ENCODE data around the gene ECE1. TPM values are rescaled to one million over a fixed set of nuclear protein-coding genes. Genes with fewer than 3 reads are reported as not detected.
A peak's percentile ranks its signal among the peaks of the same experiment; 100 is the strongest.
"Not testable (repeated sequence)": the region's sequence is repeated elsewhere in the genome, so short reads cannot be mapped to it uniquely, and the experiment has no call there.

Gene ECE1
- total RNA-seq, 1 donor from 2014 or later: 15.2 TPM

DNA sequence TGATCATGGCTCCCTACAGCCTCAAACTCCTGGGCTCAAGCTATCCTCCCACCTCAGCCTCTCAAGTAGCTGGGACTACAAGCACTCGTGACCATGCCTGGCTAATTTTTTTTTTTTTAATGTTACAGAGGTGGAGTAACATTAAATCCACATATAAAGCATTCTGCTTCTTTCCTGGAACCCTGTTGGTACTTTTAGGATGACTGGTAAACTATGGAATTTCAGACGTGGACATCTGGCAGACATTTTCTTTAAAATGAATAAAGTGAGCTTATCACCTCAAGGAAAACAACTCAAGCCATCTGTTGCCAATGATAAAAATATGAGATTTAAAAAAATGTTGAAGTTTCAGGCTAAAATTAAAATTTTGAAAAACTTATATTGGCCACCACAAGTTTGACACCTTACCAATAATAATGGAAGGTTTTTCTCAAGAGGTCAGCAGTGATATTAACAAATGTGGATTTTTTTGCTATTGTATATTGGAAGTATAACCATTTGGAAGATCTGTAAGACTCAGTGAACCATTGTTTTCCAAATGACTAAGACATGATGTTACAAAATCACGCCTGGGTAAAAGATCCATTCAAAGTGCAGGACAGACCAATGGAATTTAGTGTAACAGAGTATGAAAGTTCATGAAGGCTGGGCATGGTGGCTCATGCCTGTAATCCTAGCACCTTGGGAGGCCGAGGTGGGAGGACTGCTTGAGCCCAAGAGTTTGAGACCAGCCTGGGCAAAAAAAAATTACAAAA, 60.8 kb downstream of the ECE1 start:
- Mint-ChIP-seq H3K9me3 (no peaks in the 10 kb centered on the region), H3K36me3 (peaks cover 9% of the 10 kb centered on the region), H3K4me3 (no peak overlapping the region), H3K27ac (no peak overlapping the region), H3K4me1 (peaks cover 2% of the 10 kb centered on the region), H3K27me3 (ENCODE audit: insufficient read depth, low read depth) (no peaks in the 10 kb centered on the region)
- H3K79me2 ChIP-seq (ENCODE audit: low read depth): no peaks in the 10 kb centered on the region
- H4K20me1 ChIP-seq (ENCODE audit: low read depth): no peaks in the 10 kb centered on the region
- no peak for DNase-seq (ENCODE audit: low spot score)
- H3K27me3 ChIP-seq: no peaks in the 10 kb centered on the region
- no peak overlapping the region for H3K27ac ChIP-seq
- no peak overlapping the region for H2AFZ ChIP-seq (replicated peaks)
- TF ChIP-seq, protein P1, sequence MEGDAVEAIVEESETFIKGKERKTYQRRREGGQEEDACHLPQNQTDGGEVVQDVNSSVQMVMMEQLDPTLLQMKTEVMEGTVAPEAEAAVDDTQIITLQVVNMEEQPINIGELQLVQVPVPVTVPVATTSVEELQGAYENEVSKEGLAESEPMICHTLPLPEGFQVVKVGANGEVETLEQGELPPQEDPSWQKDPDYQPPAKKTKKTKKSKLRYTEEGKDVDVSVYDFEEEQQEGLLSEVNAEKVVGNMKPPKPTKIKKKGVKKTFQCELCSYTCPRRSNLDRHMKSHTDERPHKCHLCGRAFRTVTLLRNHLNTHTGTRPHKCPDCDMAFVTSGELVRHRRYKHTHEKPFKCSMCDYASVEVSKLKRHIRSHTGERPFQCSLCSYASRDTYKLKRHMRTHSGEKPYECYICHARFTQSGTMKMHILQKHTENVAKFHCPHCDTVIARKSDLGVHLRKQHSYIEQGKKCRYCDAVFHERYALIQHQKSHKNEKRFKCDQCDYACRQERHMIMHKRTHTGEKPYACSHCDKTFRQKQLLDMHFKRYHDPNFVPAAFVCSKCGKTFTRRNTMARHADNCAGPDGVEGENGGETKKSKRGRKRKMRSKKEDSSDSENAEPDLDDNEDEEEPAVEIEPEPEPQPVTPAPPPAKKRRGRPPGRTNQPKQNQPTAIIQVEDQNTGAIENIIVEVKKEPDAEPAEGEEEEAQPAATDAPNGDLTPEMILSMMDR (IDR thresholded peaks at IDR 0.05): no peak
- TF ChIP-seq EZH2phosphoT487 (IDR thresholded peaks at IDR 0.05) (no peak), EZH2 (IDR thresholded peaks at IDR 0.05) (no peak)
- no peak overlapping the region for H3K4me3 ChIP-seq
- no peaks in the 10 kb centered on the region for H3F3A ChIP-seq (ENCODE audit: low read depth)
- H3K9ac ChIP-seq: no peak overlapping the region
- H3K4me1 ChIP-seq: no peaks in the 10 kb centered on the region
- no peaks in the 10 kb centered on the region for H3K9me3 ChIP-seq (ENCODE audit: low read depth)
- no peak overlapping the region for H3K4me2 ChIP-seq
- H3K36me3 ChIP-seq: no peaks in the 10 kb centered on the region

DNA sequence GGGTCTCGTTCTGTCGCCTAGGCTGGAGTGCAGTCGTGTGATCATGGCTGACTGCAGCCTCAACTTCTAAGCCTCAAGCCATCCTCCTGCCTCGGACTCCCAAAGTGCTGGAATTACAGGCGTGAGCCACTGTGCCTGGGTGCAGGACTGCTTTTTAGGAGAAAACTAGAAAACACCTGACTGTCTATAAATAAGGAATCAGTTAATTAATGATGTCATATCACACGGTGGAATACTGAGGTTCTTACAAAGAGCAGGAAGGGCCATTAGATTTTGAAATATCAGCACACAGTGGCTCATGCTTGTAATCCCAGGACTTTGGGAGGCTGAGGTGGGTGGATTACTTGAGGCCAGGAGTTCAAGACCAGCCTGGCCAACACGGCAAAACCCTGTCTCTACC, 62.0 kb downstream of the ECE1 start:
- not testable (repeated sequence) for H3K27me3 Mint-ChIP-seq (ENCODE audit: insufficient read depth, low read depth); H3K36me3 ChIP-seq; H4K20me1 ChIP-seq (ENCODE audit: low read depth); H3K9me3 Mint-ChIP-seq; H3K4me1 ChIP-seq; H3K36me3 Mint-ChIP-seq; H3K79me2 ChIP-seq (ENCODE audit: low read depth); H3K27ac ChIP-seq; H3K9ac ChIP-seq; DNase-seq (ENCODE audit: low spot score); H3K4me3 ChIP-seq; H3K4me2 ChIP-seq; H3F3A ChIP-seq (ENCODE audit: low read depth); H3K27ac Mint-ChIP-seq; H3K4me1 Mint-ChIP-seq; H2AFZ ChIP-seq (replicated peaks); H3K27me3 ChIP-seq; H3K9me3 ChIP-seq (ENCODE audit: low read depth); H3K4me3 Mint-ChIP-seq

DNA sequence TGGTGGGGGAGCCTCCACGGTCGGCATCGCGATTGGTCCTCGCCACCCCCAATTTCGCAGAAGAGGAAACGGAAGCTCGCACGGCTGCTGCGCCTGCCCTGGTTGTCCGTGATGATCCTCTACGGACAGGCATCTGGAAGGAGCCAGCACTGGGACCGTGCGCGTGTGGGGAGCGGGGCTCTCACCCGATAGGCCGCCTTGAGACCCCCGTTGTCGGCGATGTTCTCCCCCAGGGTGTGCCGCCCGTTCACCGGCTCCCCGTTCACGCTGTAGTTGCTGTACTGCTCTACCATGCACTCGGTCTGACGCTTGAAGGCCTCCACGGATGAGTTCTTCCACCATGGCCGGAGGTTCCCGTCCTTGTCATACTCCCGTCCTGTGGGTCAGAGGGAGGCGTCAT, 65.2 kb downstream of the ECE1 start:
- peak overlapping the region; percentile 79 for H3K27ac Mint-ChIP-seq
- peaks cover 12% of the 10 kb centered on the region for H3K36me3 Mint-ChIP-seq
- no peak overlapping the region for H3K4me3 ChIP-seq
- DNase-seq (ENCODE audit: low spot score): no peak
- no peak overlapping the region for H3K9ac ChIP-seq
- H3K36me3 ChIP-seq: no peaks in the 10 kb centered on the region
- H3K27ac ChIP-seq: no peak overlapping the region
- no peaks in the 10 kb centered on the region for H3K9me3 ChIP-seq (ENCODE audit: low read depth)
- H3K4me1 ChIP-seq: no peaks in the 10 kb centered on the region
- H3K4me1 Mint-ChIP-seq: no peaks in the 10 kb centered on the region
- no peaks in the 10 kb centered on the region for H3K9me3 Mint-ChIP-seq
- H3F3A ChIP-seq (ENCODE audit: low read depth): no peaks in the 10 kb centered on the region
- H3K4me2 ChIP-seq: no peak overlapping the region
- H3K79me2 ChIP-seq (ENCODE audit: low read depth): no peaks in the 10 kb centered on the region
- no peaks in the 10 kb centered on the region for H4K20me1 ChIP-seq (ENCODE audit: low read depth)
- H3K27me3 Mint-ChIP-seq (ENCODE audit: insufficient read depth, low read depth): no peaks in the 10 kb centered on the region
- no peaks in the 10 kb centered on the region for H3K27me3 ChIP-seq
- TF ChIP-seq EZH2phosphoT487 (IDR thresholded peaks at IDR 0.05): no peak
- TF ChIP-seq EZH2 (IDR thresholded peaks at IDR 0.05): no peak
- TF ChIP-seq, protein P1 (IDR thresholded peaks at IDR 0.05): no peak
- H2AFZ ChIP-seq (replicated peaks): no peak overlapping the region
- no peak overlapping the region for H3K4me3 Mint-ChIP-seq

DNA sequence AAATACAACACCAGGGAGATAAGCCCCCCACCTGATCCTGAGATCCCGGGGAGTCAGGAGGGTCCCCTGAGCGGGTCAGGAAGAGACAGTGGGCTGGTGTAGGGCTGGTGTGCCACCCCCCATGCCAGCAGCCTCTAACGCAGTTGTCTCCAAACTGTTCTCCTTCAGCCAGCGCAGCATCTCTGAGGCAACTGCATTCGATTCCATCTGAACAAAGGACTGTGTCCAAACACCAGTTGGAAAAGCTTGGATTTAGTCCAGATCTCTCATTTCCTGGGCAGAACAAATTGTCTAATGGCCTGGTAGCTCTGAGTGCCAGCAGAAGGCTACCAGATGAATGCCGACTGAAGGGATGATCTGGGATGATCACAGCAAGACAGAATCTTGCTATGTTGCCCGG, 69.4 kb downstream of the ECE1 start:
- no peaks in the 10 kb centered on the region for H3K36me3 ChIP-seq
- no peaks in the 10 kb centered on the region for H3K4me1 ChIP-seq
- H4K20me1 ChIP-seq (ENCODE audit: low read depth): no peaks in the 10 kb centered on the region
- no peak overlapping the region for H3K4me3 ChIP-seq
- no peaks in the 10 kb centered on the region for H3K9me3 Mint-ChIP-seq
- H3K27ac Mint-ChIP-seq: no peak overlapping the region
- no peaks in the 10 kb centered on the region for H3K9me3 ChIP-seq (ENCODE audit: low read depth)
- H2AFZ ChIP-seq (replicated peaks): no peak overlapping the region
- H3K27me3 Mint-ChIP-seq (ENCODE audit: insufficient read depth, low read depth): peaks cover 7% of the 10 kb centered on the region
- no peaks in the 10 kb centered on the region for H3K4me1 Mint-ChIP-seq
- H3K4me3 Mint-ChIP-seq: no peak overlapping the region
- H3K9ac ChIP-seq: no peak overlapping the region
- no peaks in the 10 kb centered on the region for H3K27me3 ChIP-seq
- peaks cover 5% of the 10 kb centered on the region for H3F3A ChIP-seq (ENCODE audit: low read depth)
- no peak overlapping the region for H3K4me2 ChIP-seq
- peaks cover 14% of the 10 kb centered on the region for H3K36me3 Mint-ChIP-seq
- no peak for DNase-seq (ENCODE audit: low spot score)
- TF ChIP-seq EZH2phosphoT487 (IDR thresholded peaks at IDR 0.05) (no peak), EZH2 (IDR thresholded peaks at IDR 0.05) (no peak)
- TF ChIP-seq, protein P1 (IDR thresholded peaks at IDR 0.05): no peak
- H3K79me2 ChIP-seq (ENCODE audit: low read depth): no peaks in the 10 kb centered on the region
- no peak overlapping the region for H3K27ac ChIP-seq
